ENCODE results near the gene CDKL5. TPM values are rescaled to one million over a fixed set of nuclear protein-coding genes. Genes with fewer than 3 reads are reported as not detected.

Gene CDKL5
- total and polyA plus RNA-seq, 9 donors: 3.5 to 7.4 (median 4.8) TPM

DNA sequence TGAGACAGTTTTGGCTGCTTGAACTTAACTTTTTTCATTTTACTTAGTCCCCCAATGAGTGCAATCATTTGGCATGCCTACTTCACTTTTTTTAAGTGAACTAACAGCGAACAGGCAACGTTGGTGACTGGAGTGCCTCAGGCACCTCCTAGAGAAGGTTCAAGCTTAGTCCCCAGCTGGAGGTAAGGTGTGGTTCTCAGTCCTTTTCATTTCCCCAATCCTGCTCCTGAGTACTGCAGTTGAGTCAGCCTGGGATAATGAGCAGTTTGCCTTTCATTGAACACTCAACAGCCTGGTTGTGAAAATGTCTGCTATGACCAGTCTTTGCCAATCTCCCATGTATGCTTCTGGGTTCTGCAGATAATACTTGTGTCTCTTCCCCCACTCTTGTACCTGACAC, 109.5 kb downstream of the CDKL5 start:
- DNase-seq: no peak
- Histone ChIP-seq H3K9me3 (replicated peaks; ENCODE audit: control insufficient read depth, low read depth, low read length) (no peaks in the 10 kb centered on the region), H3K4me1 (ENCODE audit: control insufficient read depth, insufficient read depth, low read length) (no peaks in the 10 kb centered on the region), H3K36me3 (ENCODE audit: control insufficient read depth, insufficient read depth, low read length) (no peaks in the 10 kb centered on the region), H3K4me3 (ENCODE audit: low read length) (no peak overlapping the region), H3K27me3 (ENCODE audit: control insufficient read depth, insufficient read depth, low read length) (peaks cover 7% of the 10 kb centered on the region), H3K27ac (ENCODE audit: low read length) (no peak overlapping the region)
- WGBS (ENCODE audit: insufficient coverage): no CpG with 5 or more reads among the region's 2 CpGs

DNA sequence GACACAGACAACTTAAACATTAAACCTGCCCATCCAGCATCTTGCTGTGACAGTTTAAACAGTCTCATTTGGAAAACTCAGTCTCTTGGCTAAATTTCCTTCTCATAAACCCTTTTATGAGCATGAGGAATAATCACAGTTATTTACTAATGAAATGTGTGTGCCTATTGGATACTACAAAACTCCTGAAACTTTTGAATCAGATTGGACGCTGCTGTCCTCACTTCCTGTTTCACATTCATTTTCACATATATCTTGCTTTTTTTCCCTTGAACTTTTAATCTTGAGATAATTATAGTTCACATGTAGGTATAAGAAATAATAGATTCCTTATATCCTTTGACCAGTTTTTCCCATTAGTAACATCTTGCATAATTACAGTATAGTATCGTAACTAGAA, 111.7 kb downstream of the CDKL5 start:
- no peak for DNase-seq
- no CpG with 5 or more reads among the region's 2 CpGs for WGBS (ENCODE audit: insufficient coverage)
- Histone ChIP-seq H3K4me3 (ENCODE audit: low read length) (no peak overlapping the region), H3K27me3 (ENCODE audit: control insufficient read depth, insufficient read depth, low read length) (peaks cover 13% of the 10 kb centered on the region), H3K9me3 (replicated peaks; ENCODE audit: control insufficient read depth, low read depth, low read length) (no peaks in the 10 kb centered on the region), H3K4me1 (ENCODE audit: control insufficient read depth, insufficient read depth, low read length) (no peaks in the 10 kb centered on the region), H3K36me3 (ENCODE audit: control insufficient read depth, insufficient read depth, low read length) (no peaks in the 10 kb centered on the region), H3K27ac (ENCODE audit: low read length) (no peak overlapping the region)

DNA sequence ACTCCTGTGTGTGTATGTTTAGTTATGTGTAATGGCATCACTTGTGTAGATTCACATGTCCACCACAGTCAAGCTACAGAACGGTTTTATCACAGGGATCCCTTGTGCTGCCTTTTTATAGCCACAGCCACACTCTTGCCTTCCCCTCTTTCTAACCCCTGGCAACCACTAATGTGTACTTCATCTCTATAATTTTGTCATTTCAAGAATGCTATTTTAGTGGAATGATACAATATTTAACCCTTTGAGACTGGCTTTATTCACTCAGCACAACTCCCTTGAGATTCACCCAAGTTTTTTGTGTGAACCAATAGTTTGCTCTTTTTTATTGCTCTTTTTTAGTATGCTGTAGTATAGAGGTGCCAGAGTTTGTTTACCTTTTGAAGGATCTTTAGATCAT, 112.1 kb downstream of the CDKL5 start:
- Histone ChIP-seq H3K36me3 (ENCODE audit: control insufficient read depth, insufficient read depth, low read length) (no peaks in the 10 kb centered on the region), H3K4me1 (ENCODE audit: control insufficient read depth, insufficient read depth, low read length) (no peaks in the 10 kb centered on the region), H3K4me3 (ENCODE audit: low read length) (no peak overlapping the region), H3K27ac (ENCODE audit: low read length) (no peak overlapping the region), H3K9me3 (replicated peaks; ENCODE audit: control insufficient read depth, low read depth, low read length) (no peaks in the 10 kb centered on the region), H3K27me3 (ENCODE audit: control insufficient read depth, insufficient read depth, low read length) (peaks cover 15% of the 10 kb centered on the region)
- no CpG with 5 or more reads among the region's 1 CpG for WGBS (ENCODE audit: insufficient coverage)
- DNase-seq: no peak

DNA sequence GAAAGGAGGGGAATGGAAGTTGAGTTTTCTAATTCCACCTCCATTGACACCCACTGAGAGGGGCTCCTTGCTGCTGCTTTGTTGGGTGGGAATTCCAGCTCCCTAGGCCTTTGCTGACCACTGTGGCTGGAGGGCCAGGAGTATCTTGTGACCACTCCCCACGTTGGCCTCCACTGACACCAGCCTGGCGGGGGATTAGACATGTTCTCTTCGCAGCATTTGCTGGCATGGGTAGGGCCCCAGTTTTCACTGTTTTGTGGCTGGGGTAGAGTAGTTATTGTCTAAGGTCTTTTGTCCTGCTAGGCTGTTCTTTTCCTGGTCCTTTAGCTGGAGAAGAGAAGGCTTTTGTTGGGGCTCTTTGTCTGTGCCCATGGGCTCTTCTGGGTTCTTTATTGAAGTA, 116.7 kb downstream of the CDKL5 start:
- H3K9me3 ChIP-seq (replicated peaks; ENCODE audit: control insufficient read depth, low read depth, low read length): no peaks in the 10 kb centered on the region
- DNase-seq: no peak
- 90% methylated on average over 2 of the region's 3 CpGs for WGBS (ENCODE audit: insufficient coverage)

DNA sequence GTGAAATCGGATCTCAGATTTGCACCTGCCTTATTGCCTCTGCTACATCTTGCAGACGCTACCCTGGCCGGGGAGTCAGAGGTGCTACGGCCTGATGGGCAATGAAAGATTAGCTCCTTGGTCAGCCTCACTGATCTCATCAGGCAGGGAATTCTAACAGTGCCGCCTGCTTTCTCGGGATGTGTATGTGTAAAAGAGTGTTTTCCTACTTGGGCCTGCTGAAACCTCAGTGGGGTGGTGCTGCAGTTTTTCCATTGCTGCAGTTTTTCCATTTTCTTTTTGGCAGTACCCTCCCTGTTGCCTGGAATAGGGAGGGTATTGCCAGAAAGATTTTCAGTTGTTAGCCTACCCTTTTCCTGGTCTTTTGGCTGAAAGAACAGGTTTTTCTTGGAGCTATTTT, 117.5 kb downstream of the CDKL5 start:
- no peaks in the 10 kb centered on the region for H3K9me3 ChIP-seq (replicated peaks; ENCODE audit: control insufficient read depth, low read depth, low read length)
- DNase-seq: peak; percentile 60

More for the DNA sequence above, 116.7 kb downstream of the CDKL5 start:
- Histone ChIP-seq H3K4me1 (ENCODE audit: control insufficient read depth, insufficient read depth, low read length) (no peaks in the 10 kb centered on the region), H3K27me3 (ENCODE audit: control insufficient read depth, insufficient read depth, low read length) (peaks cover 18% of the 10 kb centered on the region), H3K27ac (ENCODE audit: low read length) (no peak overlapping the region), H3K36me3 (ENCODE audit: control insufficient read depth, insufficient read depth, low read length) (no peaks in the 10 kb centered on the region), H3K4me3 (ENCODE audit: low read length) (no peak overlapping the region)

GRCh38 chrX:18543738-18544137, 118.3 kb downstream of the CDKL5 start:
- Histone ChIP-seq H3K27ac (ENCODE audit: low read length) (no peak overlapping the region), H3K4me1 (ENCODE audit: control insufficient read depth, insufficient read depth, low read length) (no peaks in the 10 kb centered on the region), H3K27me3 (ENCODE audit: control insufficient read depth, insufficient read depth, low read length) (peaks cover 18% of the 10 kb centered on the region), H3K36me3 (ENCODE audit: control insufficient read depth, insufficient read depth, low read length) (no peaks in the 10 kb centered on the region), H3K9me3 (replicated peaks; ENCODE audit: control insufficient read depth, low read depth, low read length) (no peaks in the 10 kb centered on the region), H3K4me3 (ENCODE audit: low read length) (no peak overlapping the region)
- no peak for DNase-seq
- no CpG with 5 or more reads among the region's 1 CpG for WGBS (ENCODE audit: insufficient coverage)

More for the DNA sequence above, 117.5 kb downstream of the CDKL5 start:
- 60% methylated on average over 1 of the region's 6 CpGs for WGBS (ENCODE audit: insufficient coverage)
- Histone ChIP-seq H3K36me3 (ENCODE audit: control insufficient read depth, insufficient read depth, low read length) (no peaks in the 10 kb centered on the region), H3K27ac (ENCODE audit: low read length) (no peak overlapping the region), H3K4me3 (ENCODE audit: low read length) (no peak overlapping the region), H3K27me3 (ENCODE audit: control insufficient read depth, insufficient read depth, low read length) (peaks cover 18% of the 10 kb centered on the region), H3K4me1 (ENCODE audit: control insufficient read depth, insufficient read depth, low read length) (no peaks in the 10 kb centered on the region)

DNA sequence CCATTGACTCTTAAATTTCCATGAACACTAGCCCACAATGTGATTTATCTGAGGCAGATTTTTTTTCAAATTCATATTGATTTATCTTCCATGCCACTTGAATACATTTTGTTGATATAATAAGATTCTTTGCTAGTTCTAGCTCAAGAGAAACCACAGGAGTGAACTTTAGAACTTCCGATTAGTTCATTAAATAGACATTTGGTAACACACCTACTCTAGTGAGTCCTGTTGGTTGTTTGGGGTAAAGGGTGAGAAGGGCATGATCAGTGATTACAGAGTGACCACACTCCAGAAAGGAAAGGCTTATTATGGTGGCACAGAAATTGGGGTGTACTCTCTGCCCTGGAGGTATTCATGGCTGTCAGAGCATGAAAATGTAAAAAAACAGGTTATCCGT, 120.4 kb downstream of the CDKL5 start:
- no CpG with 5 or more reads among the region's 2 CpGs for WGBS (ENCODE audit: insufficient coverage)
- H3K4me3 ChIP-seq (ENCODE audit: low read length): no peak overlapping the region

GRCh38 chrX:18548996-18549395, 123.6 kb downstream of the CDKL5 start:
- no peak overlapping the region for H3K4me3 ChIP-seq (ENCODE audit: low read length)
- no peak for DNase-seq
- no peaks in the 10 kb centered on the region for H3K36me3 ChIP-seq (ENCODE audit: control insufficient read depth, insufficient read depth, low read length)
- no CpG with 5 or more reads among the region's 3 CpGs for WGBS (ENCODE audit: insufficient coverage)
- no peaks in the 10 kb centered on the region for H3K9me3 ChIP-seq (replicated peaks; ENCODE audit: control insufficient read depth, low read depth, low read length)
- H3K27ac ChIP-seq (ENCODE audit: low read length): no peak overlapping the region
- no peaks in the 10 kb centered on the region for H3K4me1 ChIP-seq (ENCODE audit: control insufficient read depth, insufficient read depth, low read length)
- H3K27me3 ChIP-seq (ENCODE audit: control insufficient read depth, insufficient read depth, low read length): peaks cover 7% of the 10 kb centered on the region

More for the DNA sequence above, 120.4 kb downstream of the CDKL5 start:
- Histone ChIP-seq H3K27ac (ENCODE audit: low read length) (no peak overlapping the region), H3K36me3 (ENCODE audit: control insufficient read depth, insufficient read depth, low read length) (no peaks in the 10 kb centered on the region), H3K9me3 (replicated peaks; ENCODE audit: control insufficient read depth, low read depth, low read length) (no peaks in the 10 kb centered on the region), H3K27me3 (ENCODE audit: control insufficient read depth, insufficient read depth, low read length) (peaks cover 18% of the 10 kb centered on the region), H3K4me1 (ENCODE audit: control insufficient read depth, insufficient read depth, low read length) (no peaks in the 10 kb centered on the region)
- no peak for DNase-seq

DNA sequence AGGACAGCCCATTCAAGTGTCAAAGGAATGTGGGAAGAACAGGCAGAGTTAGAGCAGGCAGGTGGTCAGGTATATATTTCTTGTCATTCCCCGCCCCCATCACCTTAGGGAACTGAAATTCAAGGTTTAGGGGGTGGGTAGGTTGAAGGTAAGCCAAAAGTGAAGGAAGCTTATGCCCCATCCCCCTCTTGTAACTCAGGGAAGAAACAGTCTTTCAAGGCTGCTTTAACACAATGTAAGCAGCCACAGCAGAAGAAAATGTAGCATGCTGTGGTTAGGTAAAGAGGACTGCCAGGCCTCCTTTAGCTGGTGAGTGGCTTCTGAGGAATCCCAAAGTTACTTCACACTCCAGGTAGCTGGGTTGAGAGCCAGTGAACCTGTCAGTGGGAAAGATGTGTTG, 124.2 kb downstream of the CDKL5 start:
- Histone ChIP-seq H3K4me3 (ENCODE audit: low read length) (no peak overlapping the region), H3K36me3 (ENCODE audit: control insufficient read depth, insufficient read depth, low read length) (no peaks in the 10 kb centered on the region), H3K4me1 (ENCODE audit: control insufficient read depth, insufficient read depth, low read length) (no peaks in the 10 kb centered on the region), H3K9me3 (replicated peaks; ENCODE audit: control insufficient read depth, low read depth, low read length) (no peaks in the 10 kb centered on the region), H3K27me3 (ENCODE audit: control insufficient read depth, insufficient read depth, low read length) (peaks cover 6% of the 10 kb centered on the region), H3K27ac (ENCODE audit: low read length) (no peak overlapping the region)
- WGBS (ENCODE audit: insufficient coverage): no CpG with 5 or more reads among the region's 1 CpG
- DNase-seq: no peak

- WGBS (ENCODE audit: insufficient coverage): no CpG with 5 or more reads among the region's 1 CpG
- Histone ChIP-seq H3K9me3 (replicated peaks; ENCODE audit: control insufficient read depth, low read depth, low read length) (no peaks in the 10 kb centered on the region), H3K4me1 (ENCODE audit: control insufficient read depth, insufficient read depth, low read length) (no peaks in the 10 kb centered on the region), H3K27ac (ENCODE audit: low read length) (no peak overlapping the region), H3K27me3 (ENCODE audit: control insufficient read depth, insufficient read depth, low read length) (peaks cover 2% of the 10 kb centered on the region), H3K36me3 (ENCODE audit: control insufficient read depth, insufficient read depth, low read length) (no peaks in the 10 kb centered on the region), H3K4me3 (ENCODE audit: low read length) (no peak overlapping the region)
- DNase-seq: no peak
Measured at GRCh38 chrX:18557879-18558278, 132.5 kb downstream of the CDKL5 start.

DNA sequence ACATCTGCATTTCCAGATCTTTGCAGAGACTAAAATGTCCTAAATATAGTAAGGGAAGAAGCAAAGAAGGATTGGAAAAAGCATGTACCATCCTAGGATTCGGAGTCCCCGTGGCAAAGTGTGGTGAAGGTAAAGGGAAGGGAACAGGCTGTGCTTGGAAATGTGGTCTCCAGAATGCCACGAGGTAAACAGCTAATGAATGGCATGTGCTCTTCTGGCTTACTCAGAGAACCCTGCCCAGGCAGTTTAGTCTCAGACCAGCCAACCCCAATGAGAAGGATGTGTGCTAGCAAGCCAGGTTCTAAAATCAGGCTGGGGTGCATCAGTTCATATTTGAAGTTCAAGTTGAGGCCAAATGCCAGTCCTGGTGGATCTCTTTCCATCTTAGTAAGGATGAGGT, 133.4 kb downstream of the CDKL5 start:
- DNase-seq: no peak
- Histone ChIP-seq H3K4me3 (ENCODE audit: low read length) (no peak overlapping the region), H3K4me1 (ENCODE audit: control insufficient read depth, insufficient read depth, low read length) (no peaks in the 10 kb centered on the region), H3K27me3 (ENCODE audit: control insufficient read depth, insufficient read depth, low read length) (peaks cover 2% of the 10 kb centered on the region), H3K27ac (ENCODE audit: low read length) (no peak overlapping the region), H3K9me3 (replicated peaks; ENCODE audit: control insufficient read depth, low read depth, low read length) (no peaks in the 10 kb centered on the region), H3K36me3 (ENCODE audit: control insufficient read depth, insufficient read depth, low read length) (no peaks in the 10 kb centered on the region)
- 51% methylated on average over 3 of the region's 3 CpGs for WGBS (ENCODE audit: insufficient coverage)

All from muscle of leg (tissue), 11 donors.